ENCODE measurements around the gene SPAG17. TPM values are rescaled to one million over a fixed set of nuclear protein-coding genes. Genes with fewer than 3 reads are reported as not detected.

Gene SPAG17
- total and polyA plus RNA-seq, 2 experiments from 2014 or later = 0.42 to 1.2 TPM

- H3K27ac ChIP-seq = no peak overlapping the region
- H3K9me3 ChIP-seq (ENCODE audit: low read depth) = no peaks in the 10 kb centered on the region
- H3K27me3 ChIP-seq = no peaks in the 10 kb centered on the region
- H3K4me1 ChIP-seq (ENCODE audit: low read depth) = no peaks in the 10 kb centered on the region
- H3K36me3 ChIP-seq = no peaks in the 10 kb centered on the region
- H3K4me3 ChIP-seq = no peak overlapping the region
- no peak for TF ChIP-seq CTCF (IDR thresholded peaks at IDR 0.05; ENCODE audit: low read depth, low read length)
- DNase-seq (ENCODE audit: low read depth in 1 of 2, low spot score in 1 of 2) = no peak
Observed at GRCh38 chr1:118116909-118117308, 68.1 kb downstream of the SPAG17 start.

GRCh38 chr1:118116401-118116800 is 68.6 kb downstream of the SPAG17 start:
- H3K4me3 ChIP-seq = no peak overlapping the region
- no peak overlapping the region for H3K27ac ChIP-seq
- no peaks in the 10 kb centered on the region for H3K9me3 ChIP-seq (ENCODE audit: low read depth)
- TF ChIP-seq CTCF (IDR thresholded peaks at IDR 0.05; ENCODE audit: low read depth, low read length) = no peak
- H3K27me3 ChIP-seq = no peaks in the 10 kb centered on the region
- no peaks in the 10 kb centered on the region for H3K36me3 ChIP-seq
- no peaks in the 10 kb centered on the region for H3K4me1 ChIP-seq (ENCODE audit: low read depth)
- no peak for DNase-seq (ENCODE audit: low read depth in 1 of 2, low spot score in 1 of 2)

DNA sequence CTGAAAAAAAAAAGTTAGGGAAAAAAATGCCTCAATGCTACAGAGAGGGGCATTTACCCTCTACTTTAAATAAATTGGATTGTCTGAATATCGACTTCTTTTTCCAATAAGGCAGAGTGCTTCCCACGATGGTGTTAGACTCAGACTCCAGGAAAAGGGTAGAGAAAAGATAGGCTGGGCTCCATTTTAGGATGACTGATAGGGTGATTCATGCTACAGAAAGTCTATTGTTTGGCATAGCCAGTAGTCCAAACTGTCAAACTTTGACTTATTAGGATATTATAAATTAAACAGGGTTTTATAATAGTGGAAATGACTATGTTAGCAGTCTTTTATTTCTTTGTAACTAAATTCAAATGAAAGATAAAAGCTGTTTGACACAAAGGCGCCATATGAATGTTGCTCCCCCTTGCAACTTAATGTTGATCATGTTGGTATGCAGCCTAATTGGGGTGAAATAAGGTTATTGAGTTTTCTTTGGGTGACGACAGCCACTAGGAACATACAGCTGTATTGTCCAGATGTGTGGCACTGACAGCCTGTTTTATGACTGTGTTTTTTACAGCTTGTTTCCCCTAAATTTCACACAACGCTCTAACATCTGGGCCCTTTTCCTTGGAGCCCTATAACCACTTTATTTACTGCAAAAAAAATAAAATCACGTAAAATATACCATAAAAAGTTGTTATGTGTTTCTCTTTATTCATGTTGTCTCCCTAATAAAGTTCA is 69.3 kb downstream of the SPAG17 start:
- DNase-seq (ENCODE audit: low read depth in 1 of 2, low spot score in 1 of 2) = no peak
- TF ChIP-seq CTCF (IDR thresholded peaks at IDR 0.05; ENCODE audit: low read depth, low read length) = no peak
- no peak overlapping the region for H3K27ac ChIP-seq
- H3K36me3 ChIP-seq = no peaks in the 10 kb centered on the region
- H3K27me3 ChIP-seq = no peaks in the 10 kb centered on the region
- no peaks in the 10 kb centered on the region for H3K9me3 ChIP-seq (ENCODE audit: low read depth)
- no peak overlapping the region for H3K4me3 ChIP-seq
- H3K4me1 ChIP-seq (ENCODE audit: low read depth) = no peaks in the 10 kb centered on the region

- no peaks in the 10 kb centered on the region for H3K27me3 ChIP-seq
- H3K36me3 ChIP-seq = no peaks in the 10 kb centered on the region
- TF ChIP-seq CTCF (IDR thresholded peaks at IDR 0.05; ENCODE audit: low read depth, low read length) = no peak
- H3K27ac ChIP-seq = no peak overlapping the region
- no peak overlapping the region for H3K4me3 ChIP-seq
- no peaks in the 10 kb centered on the region for H3K9me3 ChIP-seq (ENCODE audit: low read depth)
- no peak for DNase-seq (ENCODE audit: low read depth in 1 of 2, low spot score in 1 of 2)
- H3K4me1 ChIP-seq (ENCODE audit: low read depth) = no peaks in the 10 kb centered on the region
Observed at GRCh38 chr1:118113261-118113660, 71.8 kb downstream of the SPAG17 start.

DNA sequence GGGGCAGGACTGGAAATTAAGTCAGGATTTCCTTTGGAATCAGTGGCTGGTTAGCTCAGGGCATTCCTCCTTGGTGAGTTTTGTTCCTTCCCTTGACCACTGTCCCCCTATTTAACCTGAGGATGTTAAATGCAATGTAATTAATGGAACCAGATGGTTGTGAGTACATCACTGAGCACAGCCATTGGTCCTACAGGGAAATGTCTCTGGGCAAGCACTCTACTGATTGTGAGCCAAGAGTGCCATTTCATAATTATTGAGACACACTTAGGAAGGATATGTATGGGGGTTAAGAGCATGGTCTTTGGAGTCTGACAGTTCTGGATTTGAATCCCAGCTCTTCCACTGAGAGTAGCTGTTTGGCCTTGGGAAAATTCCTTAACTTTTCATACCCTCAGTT is 74.4 kb downstream of the SPAG17 start:
- no peak for DNase-seq (ENCODE audit: low read depth in 1 of 2, low spot score in 1 of 2)
- Histone ChIP-seq H3K27me3 (no peaks in the 10 kb centered on the region), H3K4me1 (ENCODE audit: low read depth) (no peaks in the 10 kb centered on the region), H3K36me3 (no peaks in the 10 kb centered on the region), H3K27ac (no peak overlapping the region), H3K9me3 (ENCODE audit: low read depth) (no peaks in the 10 kb centered on the region), H3K4me3 (no peak overlapping the region)
- TF ChIP-seq CTCF (IDR thresholded peaks at IDR 0.05; ENCODE audit: low read depth, low read length) = no peak
